ENCODE data around the gene RPL22.

RPL22 gene

GRCh38 chr1:6140413-6140812 lies 59.0 kb downstream of the RPL22 start:
- no peak for DNase-seq (ENCODE audit: low read depth)
- no peak for TF ChIP-seq CTCF (conservative IDR thresholded peaks at IDR 0.05; ENCODE audit: low read depth, low read length)
- H3K4me3 ChIP-seq (ENCODE audit: low read depth, low read length), result no peak overlapping the region

- no peak for DNase-seq (ENCODE audit: low read depth)
- H3K4me3 ChIP-seq (ENCODE audit: low read depth, low read length), result no peak overlapping the region
- no peak for TF ChIP-seq CTCF (conservative IDR thresholded peaks at IDR 0.05; ENCODE audit: low read depth, low read length)
These were observed 61.6 kb downstream of the RPL22 start for GRCh38 chr1:6137758-6138157.

- TF ChIP-seq CTCF (conservative IDR thresholded peaks at IDR 0.05; ENCODE audit: low read depth, low read length), result no peak
- no peak for DNase-seq (ENCODE audit: low read depth)
- no peak overlapping the region for H3K4me3 ChIP-seq (ENCODE audit: low read depth, low read length)
These were observed 62.7 kb downstream of the RPL22 start for GRCh38 chr1:6136516-6137220.

Measured in choroid plexus epithelial cell (primary cell).